ENCODE measurements around the gene ADAM10. TPM values are rescaled to one million over a fixed set of nuclear protein-coding genes. Genes with fewer than 3 reads are reported as not detected.
A peak's percentile ranks its signal among the peaks of the same experiment; 100 is the strongest.

ADAM10 gene
- total RNA-seq, 1 donor from 2014 or later, result 50.1 TPM

GRCh38 chr15:58758141-58758540 lies 8.6 kb upstream of the ADAM10 start:
- Histone ChIP-seq H3K27ac (ENCODE audit: low read depth, low read length) (no peak overlapping the region), H3K27me3 (ENCODE audit: control insufficient read depth in 3 of 3, insufficient read depth in 3 of 3, low read length in 3 of 3) (no peaks in the 10 kb centered on the region), H3K4me3 (ENCODE audit: low read length in 3 of 3) (no peak overlapping the region), H3K9me3 (ENCODE audit: control insufficient read depth in 3 of 3, low read length in 3 of 3) (no peaks in the 10 kb centered on the region), H3K9ac (ENCODE audit: low read depth in 1 of 3, low read length in 3 of 3) (no peak overlapping the region), H3K4me1 (ENCODE audit: control insufficient read depth in 3 of 3, insufficient read depth in 3 of 3, low read length in 3 of 3) (no peaks in the 10 kb centered on the region), H3K36me3 (ENCODE audit: control insufficient read depth in 3 of 3, insufficient read depth in 3 of 3, low read length in 3 of 3) (no peaks in the 10 kb centered on the region)

DNA sequence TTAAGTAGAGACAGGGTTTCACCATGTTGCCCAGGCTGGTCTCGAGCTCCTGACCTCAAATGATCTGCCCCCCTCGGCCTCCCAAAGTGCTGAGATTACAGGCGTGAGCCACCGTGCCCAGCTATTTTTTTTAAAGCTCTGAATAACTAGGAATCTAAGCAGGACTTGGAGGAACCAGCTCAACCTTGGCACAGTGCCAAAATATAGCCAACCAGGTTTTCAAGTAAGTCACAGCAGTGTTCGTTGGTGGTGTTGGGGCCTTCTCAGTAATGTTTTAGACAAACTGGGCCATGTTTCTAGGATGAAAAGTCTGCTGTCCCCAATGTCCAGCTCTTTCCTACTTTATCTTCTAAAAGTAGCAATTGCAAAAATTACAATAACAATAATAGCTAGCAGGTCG lies 6.4 kb upstream of the ADAM10 start:
- Histone ChIP-seq H3K27ac (ENCODE audit: low read depth, low read length) (no peak overlapping the region), H3K4me1 (ENCODE audit: control insufficient read depth in 3 of 3, insufficient read depth in 3 of 3, low read length in 3 of 3) (no peaks in the 10 kb centered on the region), H3K9me3 (ENCODE audit: control insufficient read depth in 3 of 3, low read length in 3 of 3) (no peaks in the 10 kb centered on the region), H3K9ac (ENCODE audit: low read depth in 1 of 3, low read length in 3 of 3) (no peak overlapping the region), H3K36me3 (ENCODE audit: control insufficient read depth in 3 of 3, insufficient read depth in 3 of 3, low read length in 3 of 3) (no peaks in the 10 kb centered on the region), H3K4me3 (ENCODE audit: low read length in 3 of 3) (no peak overlapping the region), H3K27me3 (ENCODE audit: control insufficient read depth in 3 of 3, insufficient read depth in 3 of 3, low read length in 3 of 3) (no peaks in the 10 kb centered on the region)

- no peak overlapping the region for H3K4me3 ChIP-seq (ENCODE audit: low read length in 3 of 3)
- no peaks in the 10 kb centered on the region for H3K27me3 ChIP-seq (ENCODE audit: control insufficient read depth in 3 of 3, insufficient read depth in 3 of 3, low read length in 3 of 3)
- no peaks in the 10 kb centered on the region for H3K9me3 ChIP-seq (ENCODE audit: control insufficient read depth in 3 of 3, low read length in 3 of 3)
- peaks cover 3 to 5% (median 3%) of the 10 kb centered on the region in 3 donors for H3K4me1 ChIP-seq (ENCODE audit: control insufficient read depth in 3 of 3, insufficient read depth in 3 of 3, low read length in 3 of 3)
- H3K36me3 ChIP-seq (ENCODE audit: control insufficient read depth in 3 of 3, insufficient read depth in 3 of 3, low read length in 3 of 3), result no peaks in the 10 kb centered on the region
- no peak overlapping the region for H3K27ac ChIP-seq (ENCODE audit: low read depth, low read length)
- no peak overlapping the region for H3K9ac ChIP-seq (ENCODE audit: low read depth in 1 of 3, low read length in 3 of 3)
These were observed 5.8 kb upstream of the ADAM10 start for GRCh38 chr15:58755350-58755749.

- Histone ChIP-seq H3K36me3 (ENCODE audit: control insufficient read depth in 3 of 3, insufficient read depth in 3 of 3, low read length in 3 of 3) (no peaks in the 10 kb centered on the region), H3K27ac (ENCODE audit: low read depth, low read length) (no peak overlapping the region), H3K4me1 (ENCODE audit: control insufficient read depth in 3 of 3, insufficient read depth in 3 of 3, low read length in 3 of 3) (peaks cover 5 to 14% (median 12%) of the 10 kb centered on the region in 3 donors), H3K9ac (ENCODE audit: low read depth in 1 of 3, low read length in 3 of 3) (no peak overlapping the region), H3K27me3 (ENCODE audit: control insufficient read depth in 3 of 3, insufficient read depth in 3 of 3, low read length in 3 of 3) (no peaks in the 10 kb centered on the region), H3K4me3 (ENCODE audit: low read length in 3 of 3) (no peak overlapping the region), H3K9me3 (ENCODE audit: control insufficient read depth in 3 of 3, low read length in 3 of 3) (no peaks in the 10 kb centered on the region)
These were observed 3.2 kb upstream of the ADAM10 start for GRCh38 chr15:58752716-58753115.

GRCh38 chr15:58748852-58749531 lies 515 bp downstream of the ADAM10 start:
- Histone ChIP-seq H3K4me3 (ENCODE audit: low read length in 3 of 3) (peak overlapping the region; percentile 96 to 99 (median 97)), H3K27me3 (ENCODE audit: control insufficient read depth in 3 of 3, insufficient read depth in 3 of 3, low read length in 3 of 3) (no peaks in the 10 kb centered on the region), H3K27ac (ENCODE audit: low read depth, low read length) (peak overlapping the region; percentile 94), H3K36me3 (ENCODE audit: control insufficient read depth in 3 of 3, insufficient read depth in 3 of 3, low read length in 3 of 3) (no peaks in the 10 kb centered on the region), H3K9ac (ENCODE audit: low read depth in 1 of 3, low read length in 3 of 3) (peak overlapping the region; percentile 89 to 94 (median 93)), H3K9me3 (ENCODE audit: control insufficient read depth in 3 of 3, low read length in 3 of 3) (no peaks in the 10 kb centered on the region), H3K4me1 (ENCODE audit: control insufficient read depth in 3 of 3, insufficient read depth in 3 of 3, low read length in 3 of 3) (peaks cover 12 to 17% (median 16%) of the 10 kb centered on the region in 3 donors)

DNA sequence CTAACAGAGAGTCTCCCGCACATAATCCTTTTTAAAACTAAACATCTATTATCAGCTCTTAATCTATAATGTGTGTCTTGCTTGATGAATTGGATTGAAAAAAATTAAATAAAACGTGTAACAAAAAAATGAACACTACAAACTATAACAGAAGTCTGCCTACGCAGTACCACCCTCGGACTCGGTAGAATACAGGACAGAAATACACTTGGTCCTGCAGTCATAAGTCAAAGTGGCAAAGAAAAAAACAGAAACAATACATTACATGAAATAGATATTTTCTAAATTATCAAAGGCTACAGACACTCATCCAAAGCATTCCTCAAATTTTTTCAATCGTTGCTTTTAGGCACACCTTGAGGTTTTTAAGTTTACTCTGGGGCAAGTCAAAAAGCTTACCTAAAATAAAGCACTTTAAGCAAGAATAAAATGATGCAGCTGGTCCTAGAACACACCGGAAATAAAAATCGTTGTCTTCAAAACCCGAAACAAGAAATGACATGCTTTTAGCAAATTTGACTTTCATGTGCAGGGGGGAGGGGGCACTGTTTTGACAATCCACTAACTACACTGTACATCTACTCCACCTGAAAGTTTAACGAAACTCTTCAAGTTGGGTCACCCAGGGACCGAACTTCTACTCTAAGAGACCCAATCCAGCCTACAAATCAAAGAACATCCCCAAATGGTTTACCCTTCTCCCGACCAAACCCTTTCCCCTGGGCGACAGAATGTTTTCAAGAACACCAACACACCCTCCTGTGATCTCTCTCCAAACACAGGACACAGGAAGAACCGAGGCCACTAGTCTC lies 1.3 kb downstream of the ADAM10 start:
- Histone ChIP-seq H3K9me3 (ENCODE audit: control insufficient read depth in 3 of 3, low read length in 3 of 3) (no peaks in the 10 kb centered on the region), H3K4me3 (ENCODE audit: low read length in 3 of 3) (peak overlapping the region; percentile 96 to 99 (median 97)), H3K9ac (ENCODE audit: low read depth in 1 of 3, low read length in 3 of 3) (peak overlapping the region; percentile 89 to 94 (median 93)), H3K36me3 (ENCODE audit: control insufficient read depth in 3 of 3, insufficient read depth in 3 of 3, low read length in 3 of 3) (no peaks in the 10 kb centered on the region), H3K27me3 (ENCODE audit: control insufficient read depth in 3 of 3, insufficient read depth in 3 of 3, low read length in 3 of 3) (no peaks in the 10 kb centered on the region), H3K4me1 (ENCODE audit: control insufficient read depth in 3 of 3, insufficient read depth in 3 of 3, low read length in 3 of 3) (peaks cover 12 to 17% (median 16%) of the 10 kb centered on the region in 3 donors), H3K27ac (ENCODE audit: low read depth, low read length) (peak overlapping the region; percentile 94)

DNA sequence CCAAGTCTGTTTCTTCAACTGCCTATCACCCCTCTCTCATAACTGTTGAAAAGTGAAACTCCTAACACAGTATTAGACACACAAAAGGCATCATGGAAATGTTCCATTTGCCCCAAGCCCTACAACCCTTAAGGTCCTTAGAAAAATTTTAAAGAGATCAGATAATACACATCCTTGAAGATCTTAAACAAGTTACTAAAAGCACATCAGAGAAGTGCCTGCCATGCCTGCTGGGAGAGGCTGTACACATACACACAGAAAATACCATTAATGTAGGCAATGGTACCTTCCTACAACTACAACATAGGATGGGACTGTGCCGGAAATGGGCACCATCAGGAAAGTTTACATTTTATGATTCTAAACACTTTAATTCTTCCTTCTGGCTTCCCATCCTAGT lies 3.3 kb downstream of the ADAM10 start:
- Histone ChIP-seq H3K9ac (ENCODE audit: low read depth in 1 of 3, low read length in 3 of 3) (no peak overlapping the region), H3K27me3 (ENCODE audit: control insufficient read depth in 3 of 3, insufficient read depth in 3 of 3, low read length in 3 of 3) (no peaks in the 10 kb centered on the region), H3K27ac (ENCODE audit: low read depth, low read length) (no peak overlapping the region), H3K4me1 (ENCODE audit: control insufficient read depth in 3 of 3, insufficient read depth in 3 of 3, low read length in 3 of 3) (peaks cover 12 to 19% (median 19%) of the 10 kb centered on the region in 3 donors), H3K36me3 (ENCODE audit: control insufficient read depth in 3 of 3, insufficient read depth in 3 of 3, low read length in 3 of 3) (no peaks in the 10 kb centered on the region), H3K4me3 (ENCODE audit: low read length in 3 of 3) (peak overlapping the region in 1 of 3 donors; percentile 27), H3K9me3 (ENCODE audit: control insufficient read depth in 3 of 3, low read length in 3 of 3) (no peaks in the 10 kb centered on the region)

- H3K36me3 ChIP-seq (ENCODE audit: control insufficient read depth in 3 of 3, insufficient read depth in 3 of 3, low read length in 3 of 3), result no peaks in the 10 kb centered on the region
- H3K27ac ChIP-seq (ENCODE audit: low read depth, low read length), result no peak overlapping the region
- no peaks in the 10 kb centered on the region for H3K9me3 ChIP-seq (ENCODE audit: control insufficient read depth in 3 of 3, low read length in 3 of 3)
- peak overlapping the region in 1 of 3 donors; percentile 24 for H3K9ac ChIP-seq (ENCODE audit: low read depth in 1 of 3, low read length in 3 of 3)
- no peaks in the 10 kb centered on the region for H3K27me3 ChIP-seq (ENCODE audit: control insufficient read depth in 3 of 3, insufficient read depth in 3 of 3, low read length in 3 of 3)
- H3K4me3 ChIP-seq (ENCODE audit: low read length in 3 of 3), result no peak overlapping the region
- H3K4me1 ChIP-seq (ENCODE audit: control insufficient read depth in 3 of 3, insufficient read depth in 3 of 3, low read length in 3 of 3), result peaks cover 7 to 8% (median 7%) of the 10 kb centered on the region in 3 donors
These were observed 6.5 kb downstream of the ADAM10 start for GRCh38 chr15:58742819-58743502.

- no peak overlapping the region for H3K27ac ChIP-seq (ENCODE audit: low read depth, low read length)
- H3K9me3 ChIP-seq (ENCODE audit: control insufficient read depth in 3 of 3, low read length in 3 of 3), result no peaks in the 10 kb centered on the region
- H3K36me3 ChIP-seq (ENCODE audit: control insufficient read depth in 3 of 3, insufficient read depth in 3 of 3, low read length in 3 of 3), result no peaks in the 10 kb centered on the region
- no peak overlapping the region for H3K4me3 ChIP-seq (ENCODE audit: low read length in 3 of 3)
- peaks cover 4 to 7% (median 7%) of the 10 kb centered on the region in 3 donors for H3K4me1 ChIP-seq (ENCODE audit: control insufficient read depth in 3 of 3, insufficient read depth in 3 of 3, low read length in 3 of 3)
- H3K9ac ChIP-seq (ENCODE audit: low read depth in 1 of 3, low read length in 3 of 3), result no peak overlapping the region
- no peaks in the 10 kb centered on the region for H3K27me3 ChIP-seq (ENCODE audit: control insufficient read depth in 3 of 3, insufficient read depth in 3 of 3, low read length in 3 of 3)
These were observed 7.3 kb downstream of the ADAM10 start for GRCh38 chr15:58742022-58742813.
